SK-N-SH treated with all-trans-retinoic acid at 6 μM for 48 hours (cell line): Measurements from ENCODE around the gene PIP5K1C.

Experiments used
- BACH2 ChIP-seq: fragments of 250-450 bp; sonication (Bioruptor Pico); IDR thresholded peaks from 2 replicates; pipeline ENCODE4 v1.9.0; 2021; ENCODE audit warnings: mild to moderate bottlenecking, borderline replicate concordance
- ISL1 ChIP-seq: fragments of 250-450 bp; sonication (Bioruptor Pico); IDR thresholded peaks from 2 replicates; pipeline ENCODE4 v2.1.2; 2022; ENCODE audit warnings: mild to moderate bottlenecking, moderate library complexity
- RARB ChIP-seq: fragments of 250-450 bp; sonication (Bioruptor Pico); IDR thresholded peaks from 2 replicates; pipeline ENCODE4 v1.8.0; 2021; ENCODE audit warnings: mild to moderate bottlenecking, moderate library complexity
- TSHZ2 ChIP-seq: fragments of 250-450 bp; sonication (Bioruptor Pico); IDR thresholded peaks from 2 replicates; pipeline ENCODE4 v1.5.0; 2020; ENCODE audit warnings: mild to moderate bottlenecking, moderate library complexity
- ZFP3 ChIP-seq: fragments of 250-450 bp; sonication (Bioruptor Pico); IDR thresholded peaks from 2 replicates; pipeline ENCODE4 v1.5.0; 2020; ENCODE audit warnings: mild to moderate bottlenecking, moderate library complexity

DNA sequence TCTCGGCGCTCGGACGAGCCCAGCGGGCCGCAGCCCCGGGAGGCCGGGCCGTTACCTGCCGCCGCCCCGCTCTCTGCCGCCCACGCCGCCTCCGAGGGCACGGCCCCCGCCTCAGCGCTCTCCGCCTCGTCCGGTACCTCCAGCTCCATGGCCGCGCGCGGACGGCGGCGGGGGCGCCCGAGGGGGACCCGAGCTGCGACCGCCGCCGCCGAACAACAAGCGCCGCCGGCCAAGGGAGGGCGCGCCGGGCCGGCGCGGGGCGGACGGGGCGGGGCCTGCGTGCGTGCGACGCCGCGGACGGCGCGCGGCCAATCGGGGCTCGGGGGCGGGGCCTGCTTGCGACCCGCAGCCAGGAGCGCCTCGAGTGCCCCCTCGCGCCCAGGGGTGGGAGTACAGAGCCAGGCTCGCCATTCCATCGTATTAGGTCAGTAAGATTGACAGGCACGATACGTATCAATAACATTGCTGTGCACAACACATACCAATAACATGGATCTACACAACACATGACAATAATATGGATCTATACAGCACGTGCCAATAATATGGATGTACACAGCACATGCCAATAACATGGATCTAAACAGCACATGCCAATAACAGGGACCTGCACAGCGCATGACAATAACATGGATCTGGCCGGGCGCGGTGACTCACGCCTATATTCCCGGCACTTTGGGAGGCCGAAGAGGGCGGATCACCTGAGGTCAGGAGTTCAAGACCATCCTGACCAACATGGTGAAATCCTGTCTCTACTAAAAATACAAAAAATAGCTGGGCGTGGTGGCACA lies at the start of gene PIP5K1C:
- TF ChIP-seq ISL1 (CRISPR knock-in tag) (no peak), RARB (CRISPR knock-in tag) (no peak), BACH2 (CRISPR knock-in tag) (no peak), TSHZ2 (CRISPR knock-in tag) (no peak), ZFP3 (CRISPR knock-in tag) (no peak)
